PC-9 (cell line): ENCODE measurements around the gene GRAMD2A. TPM values are rescaled to one million over a fixed set of nuclear protein-coding genes. Genes with fewer than 3 reads are reported as not detected.

Experiments
- BruUV-seq: library from RNA; stranded (reverse); fragments of 400-500 nt; replicated peaks from 2 replicates; lab custom pipeline; 2021; lab: Mats Ljungman, UMichigan
- CTCF ChIA-PET: fragments of 300-600 bp; sonication (Branson Sonifier 250); formaldehyde crosslinking; loops from one replicate; lab custom pipeline; 2022; ENCODE audit warnings: antibody characterized with exemption; lab: Charles Lee
- POLR2A ChIA-PET: fragments of 300-600 bp; sonication (Branson Sonifier 250); formaldehyde crosslinking; loops from one replicate; lab custom pipeline; 2022; ENCODE audit warnings: antibody characterized with exemption; ENCODE audit not compliant: unreplicated experiment; lab: Charles Lee
- DNase-seq, 2 experiments: peaks; one replicate each; pipeline versions ENCODE4 v3.0.0 to v3.0.0-alpha.2; 2015 to 2022; ENCODE audit warnings: mixed read lengths in 1 of 2
- H2AFZ ChIP-seq: fragments of 200-600 bp; sonication (generic); 2 replicates; pipeline ENCODE4 v1.8.1; 2017; ENCODE audit warnings: antibody characterized with exemption
- H3F3A ChIP-seq: fragments of 200-600 bp; sonication (generic); 2 replicates; pipeline ENCODE4 v1.8.1; 2017; ENCODE audit warnings: antibody characterized with exemption, mild to moderate bottlenecking, low read depth; ENCODE audit not compliant: insufficient read depth
- H3K27ac ChIP-seq: fragments of 200-600 bp; sonication (generic); 2 replicates; pipeline ENCODE4 v1.6.1; 2016; ENCODE audit warnings: mixed run types
- H3K27me3 ChIP-seq: fragments of 200-600 bp; sonication (generic); 2 replicates; pipeline ENCODE4 v1.6.1; 2016; ENCODE audit warnings: low read depth, mixed run types; ENCODE audit not compliant: insufficient read depth
- H3K36me3 ChIP-seq: fragments of 200-600 bp; sonication (generic); 2 replicates; pipeline ENCODE4 v1.6.1; 2016; ENCODE audit warnings: low read depth, mixed run types
- H3K4me1 ChIP-seq: fragments of 200-600 bp; sonication (generic); replicated peaks from 2 replicates; pipeline ENCODE4 v1.6.1; 2016; ENCODE audit warnings: mixed run types; ENCODE audit not compliant: insufficient read depth
- H3K4me2 ChIP-seq: fragments of 200-600 bp; sonication (generic); 2 replicates; pipeline ENCODE4 v1.6.1; 2017; ENCODE audit warnings: mixed run types
- H3K4me3 ChIP-seq: fragments of 200-600 bp; sonication (generic); 2 replicates; pipeline ENCODE4 v1.6.1; 2016; ENCODE audit warnings: mixed run types
- H3K79me2 ChIP-seq: fragments of 200-600 bp; sonication (generic); 2 replicates; pipeline ENCODE4 v1.6.1; 2017; ENCODE audit warnings: low read depth, mixed run types
- H3K9me2 ChIP-seq: fragments of 200-600 bp; sonication (generic); 2 replicates; pipeline ENCODE4 v1.8.1; 2017; ENCODE audit warnings: mild to moderate bottlenecking; ENCODE audit not compliant: insufficient read depth
- H3K9me3 ChIP-seq: fragments of 200-600 bp; sonication (generic); 2 replicates; pipeline ENCODE4 v1.8.1; 2016; ENCODE audit warnings: low read depth; ENCODE audit not compliant: insufficient read depth
- H4K20me1 ChIP-seq: fragments of 200-600 bp; sonication (generic); 2 replicates; pipeline ENCODE4 v1.8.1; 2017; ENCODE audit not compliant: insufficient read depth
- CTCF ChIP-seq: fragments of 200-600 bp; sonication (generic); conservative IDR thresholded peaks from 2 replicates; pipeline ENCODE4 v1.6.1; 2017; ENCODE audit warnings: mixed run types, antibody characterized with exemption, mild to moderate bottlenecking, moderate library complexity
- EZH2 ChIP-seq: fragments of 200-600 bp; sonication (generic); IDR thresholded peaks from 2 replicates; pipeline ENCODE4 v1.8.0; 2017; ENCODE audit warnings: antibody characterized with exemption, low read depth
- intact Hi-C: fragments of 100-400 bp; cut with micrococcal nuclease; formaldehyde crosslinking; loops from one replicate; pipeline ENCODE4 v1.10.0; 2022; ENCODE audit not compliant: unreplicated experiment
- total RNA-seq: library from RNA; stranded (reverse); gene quantifications from 2 replicates; pipeline ENCODE4 v1.2.3, GENCODE V29; 2021

Gene GRAMD2A
- total RNA-seq, 1 experiment from 2014 or later: 60.2 TPM

GRCh38 chr15:72205896-72206676, 8.5 kb upstream of the GRAMD2A start:
- Histone ChIP-seq H3K9me2 (no peaks in the 10 kb centered on the region), H4K20me1 (peaks cover 67% of the 10 kb centered on the region), H3K4me2 (no peak overlapping the region), H3K4me1 (no peaks in the 10 kb centered on the region), H3K79me2 (peaks cover 48% of the 10 kb centered on the region; the same call in 1 of the 2 replicates), H3K27me3 (no peaks in the 10 kb centered on the region), H2AFZ (no peak overlapping the region), H3F3A (peaks cover 98% of the 10 kb centered on the region), H3K36me3 (peaks cover 92% of the 10 kb centered on the region), H3K27ac (no peak overlapping the region), H3K9me3 (no peaks in the 10 kb centered on the region), H3K4me3 (no peak overlapping the region)
- POLR2A ChIA-PET: no interaction called here
- BruUV-seq: no TSS peak
- TF ChIP-seq CTCF: no peak
- no peak for TF ChIP-seq EZH2
- DNase-seq: no peak
- CTCF ChIA-PET: interaction anchor here (0.6 kb wide), 1 partner anchor 16 kb away, joined by 5 read pairs; no protein-coding TSS in a partner anchor
- intact Hi-C loops: no loop called here

- no peak for DNase-seq
- no peaks in the 10 kb centered on the region for H3K27me3 ChIP-seq
- H3K4me3 ChIP-seq: no peak overlapping the region
- CTCF ChIA-PET: no interaction called here
- H3K4me1 ChIP-seq: no peaks in the 10 kb centered on the region
- no peak overlapping the region for H3K27ac ChIP-seq
- no TSS peak for BruUV-seq
- H3K9me2 ChIP-seq: no peaks in the 10 kb centered on the region
- TF ChIP-seq EZH2 (no peak), CTCF (no peak)
- H3K9me3 ChIP-seq: no peaks in the 10 kb centered on the region
- H4K20me1 ChIP-seq: peaks cover 63% of the 10 kb centered on the region
- no peak overlapping the region for H3K4me2 ChIP-seq
- peaks cover 41% of the 10 kb centered on the region; the same call in 1 of the 2 replicates for H3K79me2 ChIP-seq
- POLR2A ChIA-PET: no interaction called here
- intact Hi-C loops: no loop called here
- H3K36me3 ChIP-seq: peaks cover 90% of the 10 kb centered on the region
- peaks cover 98% of the 10 kb centered on the region for H3F3A ChIP-seq
- no peak overlapping the region for H2AFZ ChIP-seq
These were observed 7.7 kb upstream of the GRAMD2A start for GRCh38 chr15:72205273-72205672.

- H3K36me3 ChIP-seq: peaks cover 87% of the 10 kb centered on the region
- no peaks in the 10 kb centered on the region for H3K27me3 ChIP-seq
- H4K20me1 ChIP-seq: peaks cover 61% of the 10 kb centered on the region
- peaks cover 28% of the 10 kb centered on the region; the same call in 1 of the 2 replicates for H3K79me2 ChIP-seq
- ChIA-PET CTCF (no interaction called here), POLR2A (interaction anchor here (0.6 kb wide), 1 partner anchor 1035 kb away, joined by 19 read pairs; no protein-coding TSS in a partner anchor)
- no peak for TF ChIP-seq EZH2
- TF ChIP-seq CTCF: no peak
- no peaks in the 10 kb centered on the region for H3K4me1 ChIP-seq
- H3K4me3 ChIP-seq: no peak overlapping the region
- no peak overlapping the region for H2AFZ ChIP-seq
- H3K27ac ChIP-seq: no peak overlapping the region
- no peak for DNase-seq
- H3K9me2 ChIP-seq: no peaks in the 10 kb centered on the region
- intact Hi-C loops: no loop called here
- no TSS peak for BruUV-seq
- no peaks in the 10 kb centered on the region for H3K9me3 ChIP-seq
- H3K4me2 ChIP-seq: no peak overlapping the region
- peaks cover 99% of the 10 kb centered on the region for H3F3A ChIP-seq
These were observed 5.9 kb upstream of the GRAMD2A start for GRCh38 chr15:72203507-72203837.
